Activated B cell treated with CpG ODN at 0.5 μM for 24 hours (primary cell): ENCODE data around the gene CYP2A13. TPM values are rescaled to one million over a fixed set of nuclear protein-coding genes. Genes with fewer than 3 reads are reported as not detected.
"Not testable (repeated sequence)": the region's sequence is repeated elsewhere in the genome, so short reads cannot be mapped to it uniquely, and the experiment has no call there.

ENCODE experiments used
- ATAC-seq: fragments of 200-7000 bp; cut with Tn5 transposase; one replicate; pipeline ENCODE4 v1.10.0; 2021; ENCODE audit warnings: low read depth, mild to moderate bottlenecking, moderate library complexity
- CTCF ChIA-PET: fragments of 350-600 bp; sonication (Branson Sonifier 250); formaldehyde crosslinking; loops from one replicate; lab custom pipeline; 2021; ENCODE audit warnings: antibody characterized with exemption; lab: Charles Lee
- POLR2A ChIA-PET: fragments of 350-600 bp; sonication (Branson Sonifier 250); formaldehyde crosslinking; loops from one replicate; lab custom pipeline; 2021; ENCODE audit warnings: antibody characterized with exemption; lab: Charles Lee
- DNase-seq: peaks from one replicate; pipeline ENCODE4 v3.0.0; 2022
- H3K27ac Mint-ChIP-seq: one replicate; pipeline ENCODE4 v1.8.0; 2020; ENCODE audit warnings: mixed read lengths
- H3K27me3 Mint-ChIP-seq: one replicate; pipeline ENCODE4 v1.8.0; 2021; ENCODE audit warnings: mixed read lengths
- H3K36me3 Mint-ChIP-seq: one replicate; pipeline ENCODE4 v1.8.0; 2021; ENCODE audit warnings: low read depth, mixed read lengths
- H3K4me1 Mint-ChIP-seq: one replicate; pipeline ENCODE4 v1.8.0; 2021; ENCODE audit warnings: mixed read lengths
- H3K4me3 Mint-ChIP-seq: one replicate; pipeline ENCODE4 v1.8.0; 2020; ENCODE audit warnings: mild to moderate bottlenecking, mixed read lengths
- H3K9me3 Mint-ChIP-seq: one replicate; pipeline ENCODE4 v1.8.0; 2020; ENCODE audit warnings: mixed read lengths
- intact Hi-C: fragments of 100-400 bp; cut with micrococcal nuclease; formaldehyde crosslinking; loops from one replicate; pipeline ENCODE4 v1.15.1; 2024
- total RNA-seq: library from RNA; stranded (reverse); gene quantifications from 2 replicates; pipeline ENCODE4 v1.2.3, GENCODE V29; 2022
- TF ChIP-seq, protein P1 (sequence below): fragments of 200-600 bp; IDR thresholded peaks from one replicate; pipeline ENCODE4 v1.8.0; 2022; ENCODE audit warnings: antibody characterized with exemption, mild to moderate bottlenecking

The CYP2A13 gene, protein sequence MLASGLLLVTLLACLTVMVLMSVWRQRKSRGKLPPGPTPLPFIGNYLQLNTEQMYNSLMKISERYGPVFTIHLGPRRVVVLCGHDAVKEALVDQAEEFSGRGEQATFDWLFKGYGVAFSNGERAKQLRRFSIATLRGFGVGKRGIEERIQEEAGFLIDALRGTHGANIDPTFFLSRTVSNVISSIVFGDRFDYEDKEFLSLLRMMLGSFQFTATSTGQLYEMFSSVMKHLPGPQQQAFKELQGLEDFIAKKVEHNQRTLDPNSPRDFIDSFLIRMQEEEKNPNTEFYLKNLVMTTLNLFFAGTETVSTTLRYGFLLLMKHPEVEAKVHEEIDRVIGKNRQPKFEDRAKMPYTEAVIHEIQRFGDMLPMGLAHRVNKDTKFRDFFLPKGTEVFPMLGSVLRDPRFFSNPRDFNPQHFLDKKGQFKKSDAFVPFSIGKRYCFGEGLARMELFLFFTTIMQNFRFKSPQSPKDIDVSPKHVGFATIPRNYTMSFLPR
- not detected in 2 replicates for total RNA-seq

DNA sequence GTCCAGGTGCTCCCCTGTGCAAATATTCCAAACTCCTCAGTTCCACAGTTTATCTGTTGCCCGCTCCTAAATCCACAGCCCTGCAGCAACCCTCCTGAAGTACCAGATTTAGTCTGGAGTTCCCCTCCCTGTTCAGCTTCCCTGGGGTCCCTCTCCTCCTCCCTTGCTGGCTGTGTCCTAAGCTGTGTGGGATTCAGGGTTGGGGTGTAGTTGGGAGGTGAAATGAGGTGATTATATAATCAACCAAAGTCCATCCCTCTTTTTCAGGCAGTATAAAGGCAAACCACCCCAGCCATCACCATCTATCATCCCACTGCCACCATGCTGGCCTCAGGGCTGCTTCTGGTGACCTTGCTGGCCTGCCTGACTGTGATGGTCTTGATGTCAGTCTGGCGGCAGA is at the start of gene CYP2A13:
Gene CYP2A13, plus strand, starts transcription at position 301 of the 400 bp plus-strand sequence. Its CDS starts 21 bp downstream, at position 322.
- Mint-ChIP-seq H3K9me3 (no peaks in the 10 kb centered on the region), H3K36me3 (no peaks in the 10 kb centered on the region), H3K4me1 (no peaks in the 10 kb centered on the region), H3K4me3 (no peak within 1 kb of the TSS), H3K27me3 (peaks cover 64% of the 10 kb centered on the region), H3K27ac (no peak within 1 kb of the TSS)
- TF ChIP-seq, protein P1, sequence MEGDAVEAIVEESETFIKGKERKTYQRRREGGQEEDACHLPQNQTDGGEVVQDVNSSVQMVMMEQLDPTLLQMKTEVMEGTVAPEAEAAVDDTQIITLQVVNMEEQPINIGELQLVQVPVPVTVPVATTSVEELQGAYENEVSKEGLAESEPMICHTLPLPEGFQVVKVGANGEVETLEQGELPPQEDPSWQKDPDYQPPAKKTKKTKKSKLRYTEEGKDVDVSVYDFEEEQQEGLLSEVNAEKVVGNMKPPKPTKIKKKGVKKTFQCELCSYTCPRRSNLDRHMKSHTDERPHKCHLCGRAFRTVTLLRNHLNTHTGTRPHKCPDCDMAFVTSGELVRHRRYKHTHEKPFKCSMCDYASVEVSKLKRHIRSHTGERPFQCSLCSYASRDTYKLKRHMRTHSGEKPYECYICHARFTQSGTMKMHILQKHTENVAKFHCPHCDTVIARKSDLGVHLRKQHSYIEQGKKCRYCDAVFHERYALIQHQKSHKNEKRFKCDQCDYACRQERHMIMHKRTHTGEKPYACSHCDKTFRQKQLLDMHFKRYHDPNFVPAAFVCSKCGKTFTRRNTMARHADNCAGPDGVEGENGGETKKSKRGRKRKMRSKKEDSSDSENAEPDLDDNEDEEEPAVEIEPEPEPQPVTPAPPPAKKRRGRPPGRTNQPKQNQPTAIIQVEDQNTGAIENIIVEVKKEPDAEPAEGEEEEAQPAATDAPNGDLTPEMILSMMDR, result no peak
- POLR2A ChIA-PET, result no interaction called here
- DNase-seq (no peak), ATAC-seq (no peak)
- intact Hi-C loops, result no loop called here
- CTCF ChIA-PET, result no interaction called here

DNA sequence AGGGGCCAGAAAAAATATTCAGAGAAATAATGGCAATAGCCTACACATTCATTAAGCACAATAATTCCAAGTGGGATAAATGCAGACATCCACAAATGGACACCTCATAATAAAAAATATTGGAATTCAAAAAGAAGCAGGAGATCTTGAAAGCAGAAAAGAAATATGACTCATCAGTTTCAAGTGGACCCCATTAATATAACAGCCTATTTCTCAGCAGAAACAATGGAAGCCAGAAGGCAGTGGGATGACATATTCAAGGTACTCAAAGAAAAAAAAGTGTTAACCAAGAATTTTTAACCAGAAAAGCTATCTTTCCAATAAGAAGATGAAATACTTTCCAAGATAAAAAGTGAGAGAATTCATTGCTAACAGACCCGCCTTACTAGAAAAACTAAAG is 48.4 kb upstream of the CYP2A13 start:
- H3K27me3 Mint-ChIP-seq, result peaks cover 20% of the 10 kb centered on the region
- no peak overlapping the region for H3K4me3 Mint-ChIP-seq
- CTCF ChIA-PET, result no interaction called here
- ATAC-seq (no peak), DNase-seq (no peak)
- H3K9me3 Mint-ChIP-seq, result peaks cover 3% of the 10 kb centered on the region
- POLR2A ChIA-PET, result no interaction called here
- no peak overlapping the region for H3K27ac Mint-ChIP-seq
- no peaks in the 10 kb centered on the region for H3K36me3 Mint-ChIP-seq
- intact Hi-C loops, result no loop called here
- TF ChIP-seq, protein P1, result no peak
- H3K4me1 Mint-ChIP-seq, result no peaks in the 10 kb centered on the region

DNA sequence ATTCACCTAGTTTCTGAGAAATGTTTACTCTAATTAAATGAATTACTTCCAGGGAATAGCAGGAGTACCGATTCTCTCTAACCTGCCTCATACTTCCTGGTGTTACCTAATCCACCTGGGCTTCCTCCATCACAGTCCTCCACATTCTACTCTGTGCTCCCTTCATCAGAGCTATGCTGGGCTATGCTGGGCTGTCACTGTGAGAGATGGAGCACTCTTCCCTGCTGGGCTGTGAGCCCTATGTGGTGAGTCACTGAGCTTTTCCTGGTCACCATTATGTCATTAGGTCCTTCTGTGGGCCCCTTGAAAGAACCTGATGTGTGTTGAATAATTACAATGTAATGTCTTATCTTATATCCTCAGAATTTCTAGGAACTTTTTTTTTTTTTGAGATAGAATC is 43.2 kb upstream of the CYP2A13 start:
- peaks cover 17% of the 10 kb centered on the region for H3K27me3 Mint-ChIP-seq
- H3K9me3 Mint-ChIP-seq, H3K4me1 Mint-ChIP-seq, intact Hi-C loops, H3K4me3 Mint-ChIP-seq, H3K27ac Mint-ChIP-seq, H3K36me3 Mint-ChIP-seq, DNase-seq, POLR2A ChIA-PET, ATAC-seq, CTCF ChIA-PET: not testable (repeated sequence)

DNA sequence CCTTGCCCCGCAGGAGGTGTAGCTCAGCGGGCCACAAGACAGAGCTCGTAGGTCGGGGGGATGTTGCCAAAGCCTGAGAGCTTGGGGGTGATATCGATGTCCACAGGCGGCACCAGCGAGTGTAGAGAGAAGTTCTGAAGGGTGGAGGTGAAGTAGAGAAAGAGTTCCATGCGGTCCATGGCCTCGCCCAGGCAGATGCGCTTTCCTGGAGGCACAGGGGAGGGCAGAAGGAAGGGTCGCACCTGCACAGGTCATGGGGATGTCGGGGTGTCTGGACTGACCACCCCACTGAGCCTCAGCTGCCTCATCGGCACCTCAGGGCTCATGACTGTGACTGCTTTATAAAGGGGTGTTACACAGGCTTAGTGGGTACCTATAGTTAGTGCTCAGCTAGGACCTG is 37.8 kb upstream of the CYP2A13 start:
- peaks cover 23% of the 10 kb centered on the region for H3K27me3 Mint-ChIP-seq
- no peak overlapping the region for H3K4me3 Mint-ChIP-seq
- DNase-seq (no peak), ATAC-seq (no peak)
- H3K9me3 Mint-ChIP-seq, result no peaks in the 10 kb centered on the region
- no peaks in the 10 kb centered on the region for H3K36me3 Mint-ChIP-seq
- intact Hi-C loops, result no loop called here
- TF ChIP-seq, protein P1, result no peak
- CTCF ChIA-PET, result no interaction called here
- POLR2A ChIA-PET, result no interaction called here
- no peak overlapping the region for H3K27ac Mint-ChIP-seq
- no peaks in the 10 kb centered on the region for H3K4me1 Mint-ChIP-seq

DNA sequence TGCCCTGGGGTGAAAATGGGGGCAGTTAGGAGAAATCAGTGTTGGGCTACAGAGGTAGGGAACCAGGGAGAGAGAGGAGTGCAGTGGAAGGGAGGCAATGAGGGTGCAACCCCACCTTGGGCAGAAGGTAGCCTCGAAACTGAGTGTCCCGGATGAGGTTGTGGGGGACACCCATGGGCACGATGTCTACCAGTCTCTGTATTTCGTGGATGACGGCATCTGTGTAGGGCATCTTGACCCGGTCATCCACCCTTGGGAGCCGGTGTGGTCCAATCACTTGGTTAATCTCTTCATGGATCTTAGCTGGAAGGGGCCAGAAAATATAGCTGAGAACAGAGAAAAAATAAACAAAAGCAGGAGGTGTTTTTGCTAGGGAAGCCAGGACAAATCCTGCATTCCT is 36.1 kb upstream of the CYP2A13 start:
- peaks cover 21% of the 10 kb centered on the region for H3K27me3 Mint-ChIP-seq
- ATAC-seq, H3K9me3 Mint-ChIP-seq, H3K4me1 Mint-ChIP-seq, H3K36me3 Mint-ChIP-seq, H3K27ac Mint-ChIP-seq, intact Hi-C loops, DNase-seq, H3K4me3 Mint-ChIP-seq, POLR2A ChIA-PET, CTCF ChIA-PET: not testable (repeated sequence)

DNA sequence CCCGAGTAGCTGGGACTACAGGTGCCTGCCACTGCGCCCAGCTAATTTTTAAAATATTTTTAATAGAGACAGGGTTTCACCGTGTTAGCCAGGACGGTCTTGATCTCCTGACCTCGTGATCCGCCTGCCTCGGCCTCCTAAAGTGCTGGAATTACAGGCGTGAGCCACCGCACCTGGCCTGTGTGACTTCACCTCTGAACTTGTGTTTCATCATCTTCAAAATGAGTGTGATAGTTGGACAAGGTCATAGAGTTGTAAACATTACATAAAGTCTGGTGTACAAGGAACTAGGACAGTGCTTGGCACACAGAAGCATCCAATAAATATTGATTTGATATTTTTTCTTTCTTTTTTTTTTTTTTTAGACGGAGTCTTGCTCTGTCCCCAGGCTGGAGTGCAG is 34.9 kb upstream of the CYP2A13 start:
- not testable (repeated sequence) for DNase-seq

More for the DNA sequence above, 34.9 kb upstream of the CYP2A13 start:
- H3K4me1 Mint-ChIP-seq, H3K4me3 Mint-ChIP-seq, CTCF ChIA-PET, H3K27ac Mint-ChIP-seq, intact Hi-C loops, POLR2A ChIA-PET, H3K36me3 Mint-ChIP-seq, H3K9me3 Mint-ChIP-seq, ATAC-seq: not testable (repeated sequence)
- H3K27me3 Mint-ChIP-seq, result peaks cover 15% of the 10 kb centered on the region
